Measurements from ENCODE around the gene ENPP1.

Gene ENPP1

DNA sequence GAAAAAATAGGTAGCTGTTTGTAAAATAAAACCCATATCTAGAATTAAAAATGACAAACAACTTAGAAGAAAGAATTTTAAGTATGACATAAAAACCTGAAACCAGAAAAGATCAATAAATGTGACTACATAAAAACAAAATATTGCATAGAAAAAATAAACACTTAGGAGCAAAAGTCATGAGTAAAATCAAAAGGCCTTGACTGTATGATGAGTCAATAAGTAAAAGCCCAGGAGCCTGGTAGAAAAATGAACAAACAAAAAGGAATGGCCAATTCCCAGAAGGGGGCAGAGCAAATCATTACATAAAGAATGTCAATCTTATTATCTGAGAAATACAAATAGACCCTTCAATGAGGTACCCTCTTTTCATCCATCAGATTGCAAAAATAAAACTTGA lies 20.7 kb upstream of the ENPP1 start:
- DNase-seq (ENCODE audit: low read depth): no peak

DNA sequence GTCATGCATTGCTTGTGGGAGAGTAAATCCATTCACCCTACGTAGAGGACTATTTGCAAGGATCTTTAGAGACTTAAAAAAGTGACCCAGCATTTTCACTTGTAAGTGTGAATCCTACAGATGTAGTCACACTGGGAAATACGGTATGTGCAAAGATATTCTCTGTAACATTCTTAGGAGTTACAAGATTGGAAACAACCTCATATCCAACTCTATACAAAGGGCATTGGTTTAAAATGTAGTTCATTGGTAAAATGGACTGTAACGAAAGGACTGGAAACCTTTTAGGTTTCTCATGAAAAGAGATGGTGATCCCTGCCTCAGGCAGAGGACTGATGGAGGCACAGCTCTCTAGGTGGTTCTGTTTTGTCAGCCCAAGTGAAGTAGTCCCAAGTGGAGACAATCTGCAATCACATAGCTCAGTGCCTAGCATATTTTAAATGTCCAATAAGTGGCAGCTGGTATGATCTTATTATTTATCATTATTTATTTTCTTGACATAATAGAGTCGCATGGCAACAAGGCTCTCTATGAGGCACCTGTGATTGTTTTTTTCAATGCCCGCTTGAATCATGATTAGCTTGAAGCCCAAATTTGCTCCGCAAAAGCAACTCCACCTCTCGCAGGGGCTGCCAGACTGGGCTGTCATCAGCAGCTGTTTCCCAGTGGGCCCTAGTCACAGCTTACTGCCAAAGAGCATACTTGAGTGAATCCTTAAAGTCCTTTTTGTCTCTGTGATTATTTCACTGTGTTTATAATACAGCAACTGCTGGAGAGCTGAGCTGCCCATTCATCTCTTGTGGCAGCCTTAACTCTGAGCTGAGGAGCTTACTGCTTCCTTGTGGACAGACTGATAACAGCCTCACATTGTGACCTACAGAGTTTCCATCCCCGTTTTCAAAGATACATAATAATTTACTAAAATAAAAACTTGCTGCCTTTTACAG lies 19.8 kb upstream of the ENPP1 start:
- DNase-seq (ENCODE audit: low read depth): no peak

DNA sequence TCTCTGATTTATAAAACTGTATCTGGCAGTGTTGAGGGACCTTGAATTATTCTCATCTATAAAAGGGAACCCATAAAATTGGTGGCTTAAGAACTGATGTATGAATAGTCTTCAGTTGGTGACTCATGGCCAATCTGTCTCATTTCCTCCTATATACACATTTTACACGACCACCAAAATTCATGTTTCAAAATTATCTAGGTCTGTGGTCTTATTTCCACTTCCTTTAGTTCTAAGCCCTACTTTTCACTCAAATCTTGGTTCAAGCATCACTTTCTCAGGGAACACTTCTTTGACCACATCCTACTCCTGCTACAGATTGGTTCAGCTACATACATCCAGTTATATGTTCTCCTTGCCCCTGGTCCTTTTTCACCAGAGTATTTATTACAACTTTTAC lies 18.6 kb upstream of the ENPP1 start:
- no peak for DNase-seq (ENCODE audit: low read depth)

DNA sequence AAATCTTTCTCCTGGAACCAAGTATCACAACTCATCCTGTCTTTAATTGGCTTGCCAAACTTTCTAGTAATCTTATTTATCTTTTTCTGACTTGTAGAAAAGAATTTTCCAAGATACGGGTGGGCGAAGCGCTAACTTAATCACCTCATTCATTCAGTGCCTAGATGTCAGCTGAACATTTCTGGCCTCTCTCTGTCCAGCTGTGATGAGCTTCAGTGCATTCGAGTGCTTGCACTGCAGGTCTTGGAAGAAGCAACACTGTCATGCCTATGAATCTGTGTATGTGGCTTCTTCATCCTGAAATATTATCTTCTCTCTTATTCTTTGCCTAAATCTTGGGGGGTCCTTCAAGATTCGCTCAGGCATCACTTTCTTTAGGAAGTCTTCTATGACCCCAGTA lies 16.3 kb upstream of the ENPP1 start:
- no peak for DNase-seq (ENCODE audit: low read depth)

DNA sequence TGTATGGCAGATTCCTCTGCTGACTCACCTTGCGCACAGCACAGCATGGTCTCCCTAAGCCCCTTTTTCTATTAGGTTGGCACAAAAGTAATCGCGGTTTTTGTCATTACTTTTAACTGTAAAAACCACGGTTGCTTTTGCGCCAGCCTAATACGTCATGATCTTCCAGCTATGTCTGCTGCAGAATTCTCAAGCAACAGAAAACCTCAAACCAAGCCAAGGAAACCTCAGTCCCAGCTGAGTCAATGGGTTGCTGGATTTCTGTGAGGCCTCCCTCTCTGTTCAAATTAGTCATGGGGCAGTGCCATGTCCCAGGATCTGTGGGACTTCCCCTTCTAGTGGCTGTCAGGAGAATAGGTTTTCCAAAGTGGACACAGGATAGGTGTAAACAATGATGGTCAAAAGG lies 15.7 kb upstream of the ENPP1 start:
- no peak for DNase-seq (ENCODE audit: low read depth)

DNA sequence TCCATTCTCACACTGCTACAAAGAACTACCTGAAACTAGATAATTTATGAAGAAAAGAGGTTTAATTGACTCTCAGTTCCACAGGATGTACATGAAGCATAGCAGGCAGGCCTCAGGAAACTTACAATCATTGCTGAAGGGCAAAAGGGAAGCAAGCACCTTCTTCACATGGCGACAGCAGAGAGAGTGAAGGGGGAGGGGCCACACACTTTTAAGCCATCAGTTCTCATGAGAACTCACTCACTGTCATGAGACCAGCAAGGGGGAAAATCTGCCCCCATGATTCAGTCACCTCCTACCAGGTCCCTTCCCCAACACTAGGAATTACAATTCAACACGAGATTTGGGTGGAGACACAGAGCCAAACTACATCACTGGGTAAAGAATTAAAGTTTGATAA lies 12.5 kb upstream of the ENPP1 start:
- no peak for DNase-seq (ENCODE audit: low read depth)

DNA sequence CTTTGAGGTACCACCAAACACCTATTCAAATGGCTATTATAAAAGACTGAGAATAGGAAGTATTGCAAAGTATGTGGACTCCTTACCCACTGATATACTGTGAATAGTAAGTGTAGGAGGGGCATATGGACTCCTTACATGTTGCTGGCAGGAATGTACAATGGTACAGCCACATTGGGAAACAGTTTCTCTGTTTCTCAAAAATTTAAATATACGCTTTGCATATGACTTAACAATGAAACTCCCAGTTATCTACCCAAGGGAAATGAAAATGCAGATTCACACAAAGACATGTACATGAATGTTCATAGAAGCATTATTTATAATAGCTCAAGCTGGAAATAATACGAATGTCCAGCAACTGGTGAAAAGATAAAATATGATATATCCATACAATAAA lies 5.5 kb upstream of the ENPP1 start:
- no peak for DNase-seq (ENCODE audit: low read depth)

DNA sequence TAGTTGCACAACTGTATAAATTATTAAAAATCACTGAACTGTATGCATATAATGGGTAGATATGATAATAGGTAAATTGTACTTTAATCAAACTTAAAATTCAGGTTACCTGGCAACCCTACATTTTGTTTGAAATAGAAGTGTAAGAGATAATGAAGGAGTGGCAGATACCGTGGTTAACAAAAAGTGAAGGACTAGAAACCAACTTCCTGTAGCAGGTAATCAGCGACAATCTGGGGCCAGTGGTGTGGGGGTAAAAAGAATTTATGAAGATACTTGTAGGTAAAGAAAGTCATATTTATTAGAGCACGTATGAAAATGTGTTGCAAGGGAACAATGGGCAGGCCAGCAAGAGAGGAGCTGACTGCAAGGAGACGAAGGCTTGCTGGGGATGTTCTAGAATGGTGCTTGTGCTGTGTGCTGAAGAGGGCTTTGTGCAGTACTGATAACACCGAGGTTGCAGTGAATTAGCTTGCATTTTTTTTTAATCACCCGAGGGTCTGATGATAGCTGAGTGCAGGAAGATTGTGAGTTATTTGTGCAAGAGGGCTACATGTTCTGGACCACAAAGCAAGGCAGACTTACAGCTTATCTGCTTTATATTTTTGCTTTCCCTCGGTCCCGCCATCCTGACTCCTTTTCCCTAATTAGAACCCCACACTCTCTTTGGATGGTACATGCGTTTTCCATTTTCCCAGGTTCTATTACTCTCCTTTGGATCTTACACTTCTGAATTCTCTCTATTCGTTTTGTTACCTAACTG lies 4.6 kb upstream of the ENPP1 start:
- no peak for DNase-seq (ENCODE audit: low read depth)

DNA sequence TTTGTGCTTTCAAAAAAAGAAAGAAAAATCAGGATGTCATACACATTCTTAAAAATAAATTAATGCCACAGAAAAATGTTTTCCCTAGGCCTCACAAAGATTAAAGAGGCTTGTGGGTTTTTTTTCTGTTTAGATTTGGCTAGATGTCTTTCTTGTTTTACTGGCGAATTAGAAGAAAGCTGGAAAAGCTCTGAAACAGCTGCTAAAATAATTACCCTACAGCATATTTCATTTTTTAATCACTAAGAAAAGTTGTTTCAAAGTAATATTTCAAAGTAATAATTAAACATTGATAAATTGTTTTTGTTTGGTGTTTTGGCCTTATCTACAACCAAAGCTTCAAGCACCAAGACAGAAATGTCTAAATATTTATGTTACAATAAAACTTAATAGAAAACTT lies 3.7 kb upstream of the ENPP1 start:
- DNase-seq (ENCODE audit: low read depth): no peak

DNA sequence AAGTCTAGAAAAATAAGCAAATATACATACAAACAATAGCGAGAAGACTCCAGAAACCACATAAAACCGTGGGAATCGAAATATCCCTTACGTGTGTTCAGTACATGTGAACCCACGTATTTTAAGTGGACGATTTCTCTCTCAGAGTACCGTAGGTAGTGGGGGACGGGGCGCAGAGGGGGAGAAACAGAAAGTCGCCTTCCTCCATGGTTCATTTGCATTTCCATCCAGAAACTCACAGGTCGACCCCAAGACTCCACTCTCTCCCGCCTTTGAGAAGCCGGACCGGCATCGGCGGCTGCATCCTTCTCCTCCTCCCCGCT lies 538 bp upstream of the ENPP1 start:
- DNase-seq (ENCODE audit: low read depth): no peak

DNA sequence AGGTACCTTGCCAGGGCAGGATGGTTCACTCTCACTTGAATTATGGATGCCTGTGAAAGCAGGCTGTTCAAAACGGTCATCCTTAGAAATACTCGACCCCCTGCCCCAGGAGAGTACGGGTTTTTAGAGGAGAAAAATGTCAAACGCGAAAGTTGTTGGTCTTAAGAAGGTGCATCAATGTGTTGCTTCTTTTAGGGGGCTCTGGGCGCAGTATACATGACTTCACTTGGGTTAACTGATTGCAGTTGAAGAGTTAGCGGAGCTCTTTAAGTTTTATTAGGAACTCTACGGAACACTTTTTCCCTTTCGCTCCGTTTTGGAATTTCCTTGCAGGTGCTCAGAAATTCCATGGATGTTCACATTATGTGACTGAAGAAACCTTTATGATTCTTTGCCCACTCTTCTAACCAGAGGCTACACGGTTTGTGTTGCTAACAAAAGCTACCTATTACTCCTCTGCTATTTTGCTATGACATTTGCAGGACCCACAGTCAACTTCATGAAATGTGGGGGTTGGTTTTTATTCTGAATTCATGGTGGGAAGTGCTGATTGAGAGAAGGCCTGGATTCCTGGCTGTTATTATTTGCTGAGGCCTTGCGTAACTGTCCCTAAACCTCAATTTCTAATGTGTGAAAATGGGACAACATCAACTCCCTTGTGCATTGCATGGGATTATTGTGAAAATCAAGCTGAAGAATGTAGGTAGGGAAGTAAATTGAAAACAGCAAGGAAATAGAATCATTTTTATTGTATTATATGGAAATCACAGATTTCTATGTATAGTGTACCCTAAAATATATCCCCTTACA lies 845 bp downstream of the ENPP1 start:
- no peak for DNase-seq (ENCODE audit: low read depth)

DNA sequence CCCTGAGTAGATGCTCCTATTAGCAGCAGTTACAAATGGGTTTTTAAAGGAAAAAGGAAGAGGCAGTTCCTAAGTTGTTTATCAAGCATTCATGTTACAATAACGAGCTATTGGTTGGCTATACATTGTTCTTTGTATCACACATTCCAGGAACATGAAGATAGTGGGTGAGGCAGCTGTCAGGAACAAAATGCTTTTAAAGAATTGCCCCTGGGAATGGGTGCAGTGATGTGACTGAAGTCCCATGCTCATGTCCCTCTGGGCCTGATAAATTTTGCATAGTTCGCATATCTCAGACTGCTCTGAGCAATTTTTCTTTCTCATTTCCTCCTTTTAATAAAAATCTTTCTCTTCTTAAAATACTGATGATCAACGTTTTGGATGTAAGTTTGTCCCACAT lies 3.7 kb downstream of the ENPP1 start:
- DNase-seq (ENCODE audit: low read depth): no peak

DNA sequence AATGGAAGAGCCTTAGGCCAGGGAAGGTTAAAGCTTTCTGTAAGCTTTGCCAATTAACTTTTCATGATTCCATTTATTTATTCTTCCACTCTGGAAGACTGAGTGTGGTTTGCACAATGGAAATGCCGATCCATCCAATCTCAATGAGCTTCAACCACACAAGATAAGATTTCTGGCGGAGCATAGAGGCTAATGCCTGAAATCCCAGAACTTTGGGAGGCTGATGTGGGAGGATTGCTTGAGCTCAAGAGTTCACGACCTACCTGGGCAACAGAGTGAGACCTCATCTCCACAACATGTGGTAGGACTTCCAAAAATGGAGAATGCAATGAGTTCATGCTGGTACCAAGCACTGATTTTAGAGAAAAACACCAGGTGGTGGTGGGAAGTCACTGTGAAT lies 6.2 kb downstream of the ENPP1 start:
- no peak for DNase-seq (ENCODE audit: low read depth)

DNA sequence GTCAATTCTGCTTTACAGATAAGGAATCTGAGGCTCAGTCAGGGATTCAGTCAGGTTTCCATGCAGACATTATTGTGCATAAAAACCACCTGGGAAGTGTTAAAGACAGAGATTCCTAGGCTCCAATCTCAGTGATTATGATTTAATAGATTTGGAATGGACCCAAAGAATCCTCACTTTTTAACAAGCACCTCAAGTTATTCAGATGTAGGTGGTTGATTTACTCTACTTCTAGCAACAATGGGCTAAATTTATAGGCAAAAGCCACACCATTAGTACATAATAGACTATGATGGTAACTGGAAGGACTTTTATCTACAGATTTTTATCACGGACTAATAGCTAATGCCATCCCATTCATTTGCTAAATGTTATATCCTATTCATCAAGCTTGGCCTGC lies 9.0 kb downstream of the ENPP1 start:
- no peak for DNase-seq (ENCODE audit: low read depth)

DNA sequence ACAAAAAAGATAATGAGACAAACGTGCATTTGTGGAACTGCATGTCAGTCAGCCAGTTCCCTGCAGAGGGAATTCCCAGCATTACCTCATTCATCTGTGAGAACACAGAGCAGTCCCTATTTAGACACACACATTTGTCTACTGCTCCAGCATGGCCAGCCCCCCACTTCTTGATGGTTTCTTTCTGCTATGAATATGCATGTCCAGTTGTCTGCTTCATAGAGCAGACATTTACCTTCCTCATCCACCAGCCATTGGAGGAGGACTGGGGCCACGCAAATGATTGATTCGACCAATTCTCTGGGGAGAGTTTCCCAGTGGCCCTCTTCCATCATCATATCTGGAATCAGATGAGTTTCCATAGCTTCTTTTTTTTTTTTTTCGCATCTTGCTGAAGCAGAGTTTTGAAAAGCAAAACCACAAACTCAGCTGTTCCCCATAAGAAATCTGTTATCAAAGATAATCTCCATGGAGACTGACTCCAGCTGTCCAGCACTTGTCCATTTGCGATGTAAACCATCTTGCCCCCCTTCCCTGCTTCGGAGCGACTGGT lies 11.8 kb downstream of the ENPP1 start:
- no peak for DNase-seq (ENCODE audit: low read depth)

DNA sequence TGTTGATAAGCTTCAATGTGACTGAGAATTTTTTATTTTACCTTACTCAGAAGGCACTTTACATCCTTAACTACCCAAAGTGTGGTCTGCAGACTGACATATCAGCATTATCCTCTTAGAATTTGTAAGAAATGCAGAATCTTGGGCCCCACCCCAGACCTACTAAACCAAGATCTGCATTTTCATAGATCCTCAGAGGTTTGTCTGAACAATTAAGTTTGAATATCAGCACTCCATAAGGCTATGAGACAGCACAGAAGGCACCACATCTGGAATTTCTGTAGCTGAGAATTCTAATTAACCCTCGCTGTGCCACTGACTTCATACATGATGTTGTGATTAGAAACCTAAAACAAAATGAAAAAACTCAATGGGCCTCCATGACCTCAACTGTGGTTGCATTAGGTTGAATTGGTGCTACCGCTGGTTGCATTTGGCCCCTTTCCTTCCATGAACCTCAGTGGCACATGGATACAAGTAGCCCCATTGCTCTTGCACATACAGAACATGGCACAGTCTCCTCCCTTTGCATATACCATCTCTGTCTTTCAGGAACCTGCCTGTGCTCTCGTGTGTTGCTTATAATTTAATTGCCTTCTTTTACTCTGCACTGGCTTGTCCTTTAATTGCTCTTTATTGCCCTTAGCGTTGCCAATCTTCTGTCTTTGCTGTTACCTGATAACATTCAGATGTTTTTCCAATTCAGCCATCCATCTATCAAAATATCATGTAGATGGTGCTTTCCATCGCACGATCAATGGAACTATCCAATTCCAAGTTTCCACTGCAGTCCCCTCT lies 13.4 kb downstream of the ENPP1 start:
- DNase-seq (ENCODE audit: low read depth): no peak

DNA sequence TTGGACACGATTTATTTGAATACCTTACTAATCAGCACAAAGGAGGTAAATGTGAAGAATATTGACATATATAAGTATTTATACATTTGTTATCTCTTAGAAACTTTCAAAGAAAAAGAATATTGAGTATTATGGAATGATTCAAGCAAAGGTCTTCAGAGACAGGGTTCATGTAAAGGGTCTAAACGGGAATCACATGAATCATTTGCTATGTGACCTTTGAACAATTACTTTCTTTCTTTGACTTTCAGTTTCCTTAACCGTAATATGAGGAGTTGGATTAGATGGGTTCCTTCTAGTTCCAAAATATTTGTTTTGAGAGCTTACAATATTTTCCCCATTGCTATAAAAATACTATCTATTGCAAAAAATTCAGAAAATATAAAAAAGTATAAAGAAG lies 14.3 kb downstream of the ENPP1 start:
- no peak for DNase-seq (ENCODE audit: low read depth)

DNA sequence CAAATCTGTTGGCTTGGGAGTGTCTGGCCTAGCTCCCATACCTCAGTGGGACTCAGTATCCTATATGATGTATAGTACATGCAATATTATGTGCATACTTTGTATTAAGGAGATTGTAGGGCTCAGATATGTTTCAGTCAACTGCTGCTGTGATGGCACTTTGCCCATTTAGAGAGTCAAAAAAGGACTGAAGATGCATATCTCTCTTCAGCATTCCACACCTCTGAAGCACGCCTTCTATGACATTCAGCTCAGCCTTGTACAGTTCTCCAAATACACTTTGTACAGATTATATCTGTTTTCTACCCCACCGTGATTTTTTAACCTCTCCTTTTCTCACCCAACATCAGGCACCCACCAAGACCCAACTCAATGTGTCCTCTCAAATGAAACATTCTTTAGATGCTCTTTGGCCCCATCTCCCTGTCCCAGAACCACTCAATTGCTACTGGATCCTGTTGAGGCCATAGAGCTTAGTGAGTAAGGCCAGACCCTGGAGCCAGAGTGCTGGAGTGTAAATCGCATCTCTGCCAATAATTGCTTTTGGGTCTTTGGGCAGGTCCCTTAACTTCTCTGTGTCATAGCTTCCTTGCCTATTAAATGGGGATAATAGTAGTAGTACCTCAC lies 15.6 kb downstream of the ENPP1 start:
- DNase-seq (ENCODE audit: low read depth): no peak

DNA sequence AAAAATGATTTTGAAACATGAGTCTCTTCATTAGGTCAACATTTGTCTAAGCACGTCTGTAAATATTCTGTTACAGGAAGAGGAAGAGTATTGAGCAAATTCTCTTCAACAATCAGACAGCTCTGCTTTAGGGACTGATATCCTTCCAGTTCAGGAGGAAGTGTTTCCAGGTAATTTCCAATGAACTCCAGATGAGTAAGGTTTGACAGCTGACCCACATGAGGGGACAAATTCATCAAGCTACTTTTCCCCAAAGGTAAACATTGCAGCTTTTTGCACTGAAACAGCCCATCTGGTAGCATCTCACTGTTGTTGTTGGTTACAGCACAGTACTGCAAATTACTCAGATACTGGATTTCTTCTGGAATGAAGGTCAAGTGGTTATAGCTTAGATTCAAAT lies 18.1 kb downstream of the ENPP1 start:
- DNase-seq (ENCODE audit: low read depth): no peak

DNA sequence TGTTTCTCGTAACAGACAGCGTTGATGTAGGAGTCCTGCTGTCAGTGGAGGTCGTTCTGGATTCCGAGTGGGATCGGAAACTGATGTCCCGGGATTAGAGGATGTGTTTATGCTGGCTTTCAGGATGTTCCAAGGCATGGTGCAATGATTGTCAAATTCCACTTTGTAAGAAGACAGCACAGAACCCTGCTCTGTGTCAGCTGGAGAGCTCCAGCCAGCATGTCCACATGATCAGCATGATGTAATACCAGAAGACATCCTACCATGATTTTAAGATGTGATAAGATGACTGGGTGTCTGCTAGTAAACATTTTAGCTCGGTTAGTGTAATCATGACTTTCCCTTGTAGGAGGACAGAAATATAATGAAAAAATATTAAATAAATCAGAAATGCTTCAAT lies 20.3 kb downstream of the ENPP1 start:
- no peak for DNase-seq (ENCODE audit: low read depth)

DNA sequence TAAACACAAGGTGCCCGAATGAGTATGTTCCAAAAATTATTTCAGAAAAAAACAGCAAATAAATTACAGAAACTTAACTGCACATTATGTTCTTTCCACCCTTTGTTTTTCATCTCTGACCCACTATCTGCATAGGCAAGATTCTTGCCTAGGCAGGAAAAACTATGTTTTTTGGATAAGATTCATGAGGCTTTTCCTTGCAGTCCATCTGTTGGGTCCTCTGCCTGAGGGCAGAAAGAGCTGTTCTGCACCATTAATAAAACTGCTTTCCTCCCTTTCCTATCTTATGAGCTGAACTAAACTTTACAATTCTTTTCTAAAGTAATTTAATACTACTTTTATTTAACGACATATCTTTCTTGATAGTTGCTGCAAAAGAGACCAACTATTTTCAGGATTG lies 21.1 kb downstream of the ENPP1 start:
- DNase-seq (ENCODE audit: low read depth): no peak
